Endothelial cell of umbilical vein (primary cell): Measurements from ENCODE around the gene TCIRG1. TPM values are rescaled to one million over a fixed set of nuclear protein-coding genes. Genes with fewer than 3 reads are reported as not detected.

Experiments used
- BruUV-seq: library from RNA; stranded (reverse); fragments of 400-500 nt; replicated peaks from 2 replicates; lab custom pipeline; 2021; lab: Mats Ljungman, UMichigan
- CTCF ChIA-PET: fragments of 300-600, 350-600 bp; sonication (Branson Sonifier 250); formaldehyde crosslinking; loops from one replicate; lab custom pipeline; 2021; ENCODE audit warnings: antibody characterized with exemption, inconsistent platforms; lab: Charles Lee
- POLR2A ChIA-PET: fragments of 300-600, 350-600 bp; sonication (Branson Sonifier 250); formaldehyde crosslinking; loops from one replicate; lab custom pipeline; 2021; ENCODE audit warnings: antibody characterized with exemption, inconsistent platforms; lab: Charles Lee
- DNase-seq: peaks from one replicate; pipeline ENCODE4 v3.0.0-alpha.2; 2011; ENCODE audit warnings: low read depth, low spot score
- FAIRE-seq: peaks from 2 replicates; lab custom pipeline; 2011; peaks lifted over from hg19 to GRCh38; lab: Jason Lieb, UNC
- H2AFZ ChIP-seq: 2 replicates; pipeline ENCODE4 v1.6.0; 2012; ENCODE audit warnings: low read depth, low read length, control low read depth, inconsistent platforms
- H3K27ac ChIP-seq: 2 replicates; pipeline ENCODE4 v1.5.1; 2011; ENCODE audit warnings: low read depth, mild to moderate bottlenecking, control low read depth, low read length, moderate library complexity; ENCODE audit not compliant: insufficient read depth
- H3K27me3 ChIP-seq, 2 experiments: 2 replicates each; pipeline versions ENCODE4 v1.6.0 to v1.6.1; 2011; ENCODE audit warnings: low read length in 2 of 2, mixed read lengths in 1 of 2; ENCODE audit not compliant: control insufficient read depth in 2 of 2, insufficient read depth in 2 of 2
- H3K36me3 ChIP-seq, 2 experiments: 2 replicates in 1 of 2; 3 replicates in 1 of 2; pipeline ENCODE4 v1.5.1; 2011; ENCODE audit warnings: low read length in 2 of 2, mild to moderate bottlenecking in 1 of 2, moderate library complexity in 1 of 2; ENCODE audit not compliant: control insufficient read depth in 2 of 2, insufficient read depth in 2 of 2; ENCODE audit errors: extremely low read depth in 1 of 2
- H3K4me1 ChIP-seq: 3 replicates; pipeline ENCODE4 v1.5.1; 2011; ENCODE audit warnings: mild to moderate bottlenecking, low read length; ENCODE audit not compliant: control insufficient read depth, insufficient read depth; ENCODE audit errors: extremely low read depth
- H3K4me2 ChIP-seq: 2 replicates; pipeline ENCODE4 v1.6.1; 2011; ENCODE audit warnings: low read length, control low read depth, mixed read lengths; ENCODE audit not compliant: insufficient read depth
- H3K4me3 ChIP-seq, 3 experiments: fragments of 200-600 bp in 1 of 3; sonication (generic), shearing (Covaris generic) in 1 of 3; replicated peaks in 1 of 3; 2 replicates each; pipeline ENCODE4 v1.5.1; 2011 to 2016; ENCODE audit warnings: control low read depth in 3 of 3, low read length in 3 of 3, mild to moderate bottlenecking in 2 of 3, inconsistent platforms in 1 of 3, low read depth in 1 of 3, moderate library complexity in 1 of 3; ENCODE audit not compliant: insufficient read depth in 1 of 3
- H3K79me2 ChIP-seq: 2 replicates; pipeline ENCODE4 v1.6.0; 2012; ENCODE audit warnings: low read length, inconsistent platforms; ENCODE audit not compliant: control insufficient read depth, insufficient read depth
- H3K9ac ChIP-seq: replicated peaks from 2 replicates; pipeline ENCODE3; 2011; ENCODE audit warnings: low read length, control low read depth; ENCODE audit not compliant: insufficient read depth; ENCODE audit errors: extremely low read depth
- H3K9me1 ChIP-seq: replicated peaks from 3 replicates; pipeline ENCODE4 v1.6.0; 2011; ENCODE audit warnings: mild to moderate bottlenecking, low read length; ENCODE audit not compliant: control insufficient read depth, insufficient read depth; ENCODE audit errors: extremely low read depth
- H3K9me3 ChIP-seq: replicated peaks from 2 replicates; pipeline ENCODE4 v1.5.1; 2012; ENCODE audit warnings: low read length, inconsistent platforms; ENCODE audit not compliant: control insufficient read depth, insufficient read depth
- H4K20me1 ChIP-seq: replicated peaks from 2 replicates; pipeline ENCODE3; 2011; ENCODE audit warnings: mild to moderate bottlenecking, low read length; ENCODE audit not compliant: control insufficient read depth, insufficient read depth; ENCODE audit errors: extremely low read depth
- EZH2 ChIP-seq: IDR thresholded peaks from 2 replicates; pipeline ENCODE4 v1.6.1; 2012; ENCODE audit warnings: borderline replicate concordance, low read depth, mild to moderate bottlenecking, moderate library complexity, low read length, inconsistent platforms; ENCODE audit not compliant: severe bottlenecking
- FOS ChIP-seq: IDR thresholded peaks from 2 replicates; pipeline ENCODE4 v1.6.1; 2011; ENCODE audit warnings: mild to moderate bottlenecking, low read length, moderate library complexity, borderline replicate concordance; ENCODE audit not compliant: insufficient read depth
- GATA2 ChIP-seq: IDR thresholded peaks from 2 replicates; pipeline ENCODE4 v1.7.0; 2011; ENCODE audit warnings: low read depth, mild to moderate bottlenecking, moderate library complexity, mixed read lengths, low read length; ENCODE audit not compliant: insufficient read length, insufficient read depth
- JUN ChIP-seq: IDR thresholded peaks from 2 replicates; pipeline ENCODE4 v1.6.1; 2011; ENCODE audit warnings: borderline replicate concordance, low read depth; ENCODE audit not compliant: insufficient read length, insufficient read depth
- MYC ChIP-seq: IDR thresholded peaks from one replicate; pipeline ENCODE4 v1.6.1; 2011; ENCODE audit warnings: mild to moderate bottlenecking, low read depth, low read length
- POLR2A ChIP-seq: IDR thresholded peaks from 2 replicates; pipeline ENCODE4 v1.6.1; 2012; ENCODE audit warnings: low read depth, mild to moderate bottlenecking, control low read depth, low read length
- POLR2AphosphoS5 ChIP-seq: IDR thresholded peaks from 2 replicates; pipeline ENCODE4 v1.6.1; 2012; ENCODE audit warnings: low read depth, mild to moderate bottlenecking, control low read depth, low read length, moderate library complexity; ENCODE audit not compliant: insufficient read depth
- dilution Hi-C: fragments of 300-500 bp; cut with MboI; formaldehyde crosslinking; loops from one replicate; pipeline ENCODE4 v1.15.0; 2019; ENCODE audit warnings: low sequenced_read_pairs; ENCODE audit not compliant: extremely low pct_ligation_motif_present
- intact Hi-C: fragments of 100-400 bp; cut with micrococcal nuclease; formaldehyde crosslinking; loops from one replicate; pipeline ENCODE4 v1.10.0; 2022
- polyA plus RNA-seq, 4 experiments: library from polyadenylated mRNA; depleted of rRNA in 3 of 4; stranded (reverse) in 3 of 4; unstranded in 1 of 4; fragments of >200 nt; gene quantifications; 2 replicates each; pipeline versions ENCODE4 v1.2.1 to v1.2.3, GENCODE V29; 2011 to 2012; ENCODE audit warnings: missing spikeins in 1 of 4
- total RNA-seq: library from RNA; stranded (reverse); gene quantifications from 2 replicates; pipeline ENCODE4 v1.2.3, GENCODE V29; 2021
- TF ChIP-seq, protein P1 (sequence below), 2 donors: IDR thresholded peaks; 1 replicate in 1 of 2; 2 replicates in 1 of 2; pipeline ENCODE4 v1.5.1; 2011; ENCODE audit warnings: low read length in 2 of 2, mild to moderate bottlenecking in 2 of 2, moderate library complexity in 2 of 2, control low read depth in 1 of 2, inconsistent platforms in 1 of 2, low read depth in 1 of 2; ENCODE audit not compliant: insufficient read depth in 1 of 2; ENCODE audit errors: extremely low read depth in 1 of 2
- TF ChIP-seq, protein P2 (sequence below): IDR thresholded peaks from 2 replicates; pipeline ENCODE4 v1.6.1; 2011; ENCODE audit not compliant: insufficient read depth, insufficient read length

TCIRG1 gene
- total and polyA plus RNA-seq, 2 donors (not counting 3 experiments of a cell fraction or from before 2014, with no cell fraction given) = 134 to 183 TPM

DNA sequence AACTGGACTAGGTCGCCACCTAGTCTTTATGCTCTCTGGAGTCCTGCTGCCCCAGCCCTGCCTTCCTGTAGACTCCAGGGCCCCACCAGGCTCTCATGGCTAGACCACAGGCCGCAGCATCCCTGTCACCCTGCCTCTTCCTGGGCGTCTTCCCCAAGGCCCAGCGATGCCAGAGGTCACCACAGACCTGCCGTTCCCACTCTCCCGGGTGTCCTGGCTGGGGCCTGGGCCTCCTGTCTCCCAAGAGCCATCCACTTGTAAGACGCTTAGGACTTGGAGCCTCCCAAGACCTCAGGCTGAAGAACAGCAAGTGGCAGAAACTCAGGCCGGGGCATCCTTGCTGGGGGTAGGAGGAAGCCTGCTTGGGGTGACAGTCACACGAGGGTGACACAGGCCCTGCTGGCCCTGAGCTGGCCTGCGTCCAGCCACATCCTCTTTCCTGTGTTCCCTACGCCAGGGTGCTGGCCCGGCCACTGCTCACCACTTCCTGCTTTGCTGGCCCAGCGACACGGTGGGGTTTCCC, 2.0 kb upstream of the TCIRG1 start:
- H3K4me2 ChIP-seq = no peak overlapping the region
- TF ChIP-seq MYC (no peak), POLR2A (no peak), GATA2 (no peak), FOS (no peak), POLR2AphosphoS5 (no peak), JUN (no peak), EZH2 (no peak)
- TF ChIP-seq, protein P1, sequence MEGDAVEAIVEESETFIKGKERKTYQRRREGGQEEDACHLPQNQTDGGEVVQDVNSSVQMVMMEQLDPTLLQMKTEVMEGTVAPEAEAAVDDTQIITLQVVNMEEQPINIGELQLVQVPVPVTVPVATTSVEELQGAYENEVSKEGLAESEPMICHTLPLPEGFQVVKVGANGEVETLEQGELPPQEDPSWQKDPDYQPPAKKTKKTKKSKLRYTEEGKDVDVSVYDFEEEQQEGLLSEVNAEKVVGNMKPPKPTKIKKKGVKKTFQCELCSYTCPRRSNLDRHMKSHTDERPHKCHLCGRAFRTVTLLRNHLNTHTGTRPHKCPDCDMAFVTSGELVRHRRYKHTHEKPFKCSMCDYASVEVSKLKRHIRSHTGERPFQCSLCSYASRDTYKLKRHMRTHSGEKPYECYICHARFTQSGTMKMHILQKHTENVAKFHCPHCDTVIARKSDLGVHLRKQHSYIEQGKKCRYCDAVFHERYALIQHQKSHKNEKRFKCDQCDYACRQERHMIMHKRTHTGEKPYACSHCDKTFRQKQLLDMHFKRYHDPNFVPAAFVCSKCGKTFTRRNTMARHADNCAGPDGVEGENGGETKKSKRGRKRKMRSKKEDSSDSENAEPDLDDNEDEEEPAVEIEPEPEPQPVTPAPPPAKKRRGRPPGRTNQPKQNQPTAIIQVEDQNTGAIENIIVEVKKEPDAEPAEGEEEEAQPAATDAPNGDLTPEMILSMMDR (IDR thresholded peaks at IDR 0.05; ENCODE audit: extremely low read depth in 1 of 2, insufficient read depth in 1 of 2, low read depth in 1 of 2, low read length in 2 of 2) = no peak
- TF ChIP-seq, protein P2, sequence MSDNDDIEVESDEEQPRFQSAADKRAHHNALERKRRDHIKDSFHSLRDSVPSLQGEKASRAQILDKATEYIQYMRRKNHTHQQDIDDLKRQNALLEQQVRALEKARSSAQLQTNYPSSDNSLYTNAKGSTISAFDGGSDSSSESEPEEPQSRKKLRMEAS = no peak
- no peaks in the 10 kb centered on the region for H3K27me3 ChIP-seq
- intact Hi-C loops = loop anchor here (5.0 kb wide), 1 partner anchor 171 kb away; no protein-coding TSS in a partner anchor
- no peak overlapping the region for H3K9ac ChIP-seq
- no peak for DNase-seq
- H3K36me3 ChIP-seq = peaks cover 0 to 19% of the 10 kb centered on the region in 2 experiments
- no peak overlapping the region for H3K4me3 ChIP-seq
- no peaks in the 10 kb centered on the region for H3K9me3 ChIP-seq
- H3K4me1 ChIP-seq = peaks cover 20% of the 10 kb centered on the region
- no peak overlapping the region for H2AFZ ChIP-seq
- peak overlapping the region; percentile 13 for H3K27ac ChIP-seq
- FAIRE-seq = no peak
- no peaks in the 10 kb centered on the region for H4K20me1 ChIP-seq
- dilution Hi-C loops = no loop called here
- peaks cover 30% of the 10 kb centered on the region for H3K79me2 ChIP-seq
- CTCF ChIA-PET = no interaction called here
- POLR2A ChIA-PET = no interaction called here
- H3K9me1 ChIP-seq = no peaks in the 10 kb centered on the region
- BruUV-seq = no TSS peak
